B cell (primary cell): Measurements from ENCODE around the gene PGGHG. TPM values are rescaled to one million over a fixed set of nuclear protein-coding genes. Genes with fewer than 3 reads are reported as not detected.

Source experiments
- ATAC-seq: fragments of 200-7000 bp; cut with Tn5 transposase; one replicate; pipeline ENCODE4 v1.10.0; 2021; ENCODE audit warnings: low read depth, mild to moderate bottlenecking, moderate number of reproducible peaks, moderate library complexity
- CTCF ChIA-PET: fragments of 350-600 bp; sonication (Branson Sonifier 250); formaldehyde crosslinking; loops from one replicate; lab custom pipeline; 2021; ENCODE audit warnings: antibody characterized with exemption, inconsistent platforms; lab: Charles Lee
- POLR2A ChIA-PET: fragments of 350-600 bp; sonication (Branson Sonifier 250); formaldehyde crosslinking; loops from one replicate; lab custom pipeline; 2021; ENCODE audit warnings: antibody characterized with exemption; lab: Charles Lee
- DNase-seq: peaks from one replicate; pipeline ENCODE4 v3.0.0; 2013
- H2AFZ ChIP-seq: 2 replicates; pipeline ENCODE4 v1.6.1; 2012; ENCODE audit warnings: mild to moderate bottlenecking, low read depth, low read length; ENCODE audit not compliant: insufficient read depth, poor library complexity, severe bottlenecking
- H3K27ac ChIP-seq, 2 donors: 1 replicate in 1 of 2; 2 replicates in 1 of 2; pipeline ENCODE4 v1.5.1; 2012 to 2013; ENCODE audit warnings: low read length in 2 of 2, mild to moderate bottlenecking in 2 of 2, moderate library complexity in 1 of 2
- H3K27me3 ChIP-seq, 4 experiments: fragments of 200-600 bp in 1 of 4; sonication (generic) in 1 of 4; replicated peaks in 1 of 4; 1 replicate in 2 of 4; 2 replicates in 2 of 4; pipeline versions ENCODE4 v1.6.1 to v1.7.0; 2013 to 2016; ENCODE audit warnings: low read length in 3 of 4, mild to moderate bottlenecking in 2 of 4, mixed read lengths in 1 of 4, moderate library complexity in 1 of 4; ENCODE audit not compliant: insufficient read depth in 4 of 4, control insufficient read depth in 3 of 4; ENCODE audit errors: control extremely low read depth in 1 of 4
- H3K36me3 ChIP-seq, 2 experiments: replicated peaks in 1 of 2; 1 replicate in 1 of 2; 2 replicates in 1 of 2; pipeline versions ENCODE4 v1.6.1 to v1.7.1; 2013; ENCODE audit warnings: low read length in 1 of 2; ENCODE audit not compliant: insufficient read depth in 2 of 2, control insufficient read depth in 1 of 2; ENCODE audit errors: control extremely low read depth in 1 of 2, extremely low read depth in 1 of 2
- H3K4me1 ChIP-seq, 2 donors: fragments of 200-600 bp in 1 of 2; sonication (generic) in 1 of 2; 1 replicate in 1 of 2; 2 replicates in 1 of 2; pipeline versions ENCODE4 v1.5.1 to v1.6.1; 2013 to 2017; ENCODE audit warnings: low read length in 2 of 2; ENCODE audit not compliant: control insufficient read depth in 2 of 2, insufficient read depth in 2 of 2
- H3K4me2 ChIP-seq: replicated peaks from 2 replicates; pipeline ENCODE3; 2012; ENCODE audit warnings: mild to moderate bottlenecking, low read depth, low read length; ENCODE audit not compliant: poor library complexity, severe bottlenecking
- H3K4me3 ChIP-seq, 5 experiments: fragments of 200-600 bp in 1 of 5; sonication (generic) in 1 of 5; 1 replicate in 3 of 5; 2 replicates in 2 of 5; pipeline versions ENCODE4 v1.5.1 to v1.7.0; 2011 to 2016; ENCODE audit warnings: low read length in 4 of 5, mild to moderate bottlenecking in 4 of 5, low read depth in 2 of 5, control low read depth in 1 of 5, moderate library complexity in 1 of 5; ENCODE audit not compliant: insufficient read depth in 1 of 5; ENCODE audit errors: control extremely low read depth in 1 of 5, extremely low read depth in 1 of 5
- H3K79me2 ChIP-seq: fragments of 200-600 bp; sonication (generic); one replicate; pipeline ENCODE4 v1.6.0; 2016; ENCODE audit warnings: low read length; ENCODE audit not compliant: control insufficient read depth, insufficient read depth
- H3K9ac ChIP-seq: fragments of 200-600 bp; sonication (generic); 2 replicates; pipeline ENCODE4 v1.6.1; 2017; ENCODE audit warnings: mild to moderate bottlenecking, low read length, moderate library complexity
- H3K9me3 ChIP-seq, 3 donors: one replicate each; pipeline versions ENCODE4 v1.6.1 to v1.7.1; 2013; ENCODE audit warnings: low read length in 2 of 3; ENCODE audit not compliant: control insufficient read depth in 2 of 3, insufficient read depth in 1 of 3; ENCODE audit errors: control extremely low read depth in 1 of 3
- H4K20me1 ChIP-seq: 2 replicates; pipeline ENCODE4 v1.6.0; 2012; ENCODE audit warnings: mild to moderate bottlenecking, low read length; ENCODE audit not compliant: insufficient read depth, control insufficient read depth, poor library complexity, severe bottlenecking
- H3K27ac Mint-ChIP-seq: one replicate; pipeline ENCODE4 v1.8.0; 2021; ENCODE audit warnings: mixed read lengths
- H3K27me3 Mint-ChIP-seq: one replicate; pipeline ENCODE4 v1.8.0; 2021; ENCODE audit warnings: mixed read lengths
- H3K4me1 Mint-ChIP-seq: one replicate; pipeline ENCODE4 v1.8.0; 2021; ENCODE audit warnings: mixed read lengths
- H3K4me3 Mint-ChIP-seq: one replicate; pipeline ENCODE4 v1.8.0; 2021; ENCODE audit warnings: mixed read lengths
- H3K9me3 Mint-ChIP-seq: one replicate; pipeline ENCODE4 v1.8.0; 2022; ENCODE audit warnings: mixed read lengths; ENCODE audit not compliant: insufficient read depth
- EZH2 ChIP-seq: IDR thresholded peaks from 2 replicates; pipeline ENCODE4 v1.6.1; 2012; ENCODE audit warnings: borderline replicate concordance, low read depth, mild to moderate bottlenecking, moderate library complexity, low read length; ENCODE audit not compliant: insufficient read depth, poor library complexity, severe bottlenecking
- WGBS: methylation state at CpG from one replicate; pipeline ENCODE4 v1.1.5; 2013; ENCODE audit warnings: missing lambda C conversion rate; ENCODE audit not compliant: insufficient coverage; 5-methylcytosine and 5-hydroxymethylcytosine counted together
- intact Hi-C: fragments of 100-400 bp; cut with micrococcal nuclease; formaldehyde crosslinking; loops from one replicate; pipeline ENCODE4 v1.10.0; 2022
- polyA plus RNA-seq: library from polyadenylated mRNA; depleted of rRNA; stranded (reverse); fragments of >200 nt; gene quantifications from 2 replicates; pipeline ENCODE4 v1.2.3, GENCODE V29; 2012
- total RNA-seq, 2 donors: library from RNA; stranded (reverse); fragments of 120-200 nt in 1 of 2; gene quantifications; 1 replicate in 1 of 2; 2 replicates in 1 of 2; pipeline versions ENCODE4 v1.2.3 to v1.2.4, GENCODE V29; 2013 to 2022
- TF ChIP-seq, protein P1 (sequence below): fragments of 200-600 bp; IDR thresholded peaks from one replicate; pipeline ENCODE4 v1.8.0; 2022; ENCODE audit warnings: antibody characterized with exemption, mild to moderate bottlenecking

PGGHG gene
- total and polyA plus RNA-seq, 2 donors (not counting 1 experiment from before 2014, with no cell fraction given) = 159 to 264 TPM

DNA sequence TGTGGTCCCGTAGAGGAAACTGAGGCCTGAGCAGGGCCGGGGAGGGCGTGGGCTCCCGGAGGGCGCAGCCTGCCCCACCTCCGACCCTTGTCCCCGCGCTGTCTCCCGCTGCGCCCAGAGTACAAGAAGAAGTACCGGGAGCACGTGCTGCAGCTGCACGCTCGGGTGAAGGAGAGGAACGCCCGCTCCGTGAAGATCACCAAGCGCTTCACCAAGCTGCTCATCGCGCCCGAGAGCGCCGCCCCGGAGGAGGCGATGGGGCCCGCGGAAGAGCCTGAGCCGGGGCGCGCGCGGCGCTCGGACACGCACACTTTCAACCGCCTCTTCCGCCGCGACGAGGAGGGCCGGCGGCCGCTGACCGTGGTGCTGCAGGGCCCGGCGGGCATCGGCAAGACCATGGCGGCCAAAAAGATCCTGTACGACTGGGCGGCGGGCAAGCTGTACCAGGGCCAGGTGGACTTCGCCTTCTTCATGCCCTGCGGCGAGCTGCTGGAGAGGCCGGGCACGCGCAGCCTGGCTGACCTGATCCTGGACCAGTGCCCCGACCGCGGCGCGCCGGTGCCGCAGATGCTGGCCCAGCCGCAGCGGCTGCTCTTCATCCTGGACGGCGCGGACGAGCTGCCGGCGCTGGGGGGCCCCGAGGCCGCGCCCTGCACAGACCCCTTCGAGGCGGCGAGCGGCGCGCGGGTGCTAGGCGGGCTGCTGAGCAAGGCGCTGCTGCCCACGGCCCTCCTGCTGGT, 8.8 kb upstream of the PGGHG start:
- Histone ChIP-seq H3K4me2 (peak overlapping the region; percentile 85), H3K79me2 (no peaks in the 10 kb centered on the region), H3K4me3 (peak overlapping the region in 4 of 5 experiments; percentile 29 to 57 (median 45)), H4K20me1 (peaks cover 5% of the 10 kb centered on the region), H3K27ac (no peak overlapping the region), H3K4me1 (peaks cover 36 to 38% of the 10 kb centered on the region in 2 donors), H2AFZ (peak overlapping the region; percentile 66), H3K27me3 (peaks cover 0 to 45% (median 20%) of the 10 kb centered on the region in 4 experiments), H3K9me3 (peaks cover 0 to 21% (median 0%) of the 10 kb centered on the region in 3 donors), H3K36me3 (no peaks in the 10 kb centered on the region), H3K9ac (peak overlapping the region; percentile 56)
- ChIA-PET CTCF (interaction anchor here (0.9 to 3.9 kb wide), 7 partner anchors 12 to 84 kb away, joined by 3 to 34 read pairs (median 3); no protein-coding TSS in a partner anchor), POLR2A (interaction anchor here (0.6 to 1.8 kb wide), 7 partner anchors 9 to 256 kb away, joined by 3 to 19 read pairs (median 4); partner anchors contain the start of gene PGGHG)
- Mint-ChIP-seq H3K27me3 (peaks cover 28% of the 10 kb centered on the region), H3K9me3 (peaks cover 2% of the 10 kb centered on the region), H3K4me1 (peaks cover 38% of the 10 kb centered on the region), H3K27ac (peak overlapping the region; percentile 81), H3K4me3 (peak overlapping the region; percentile 85)
- ATAC-seq (peak; percentile 69), DNase-seq (peak; percentile 81)
- intact Hi-C loops = loop anchor here (1.0 kb wide), 3 partner anchors 8 to 30 kb away; no protein-coding TSS in a partner anchor
- 8% methylated on average over 85 of the region's 85 CpGs for WGBS
- TF ChIP-seq, protein P1, sequence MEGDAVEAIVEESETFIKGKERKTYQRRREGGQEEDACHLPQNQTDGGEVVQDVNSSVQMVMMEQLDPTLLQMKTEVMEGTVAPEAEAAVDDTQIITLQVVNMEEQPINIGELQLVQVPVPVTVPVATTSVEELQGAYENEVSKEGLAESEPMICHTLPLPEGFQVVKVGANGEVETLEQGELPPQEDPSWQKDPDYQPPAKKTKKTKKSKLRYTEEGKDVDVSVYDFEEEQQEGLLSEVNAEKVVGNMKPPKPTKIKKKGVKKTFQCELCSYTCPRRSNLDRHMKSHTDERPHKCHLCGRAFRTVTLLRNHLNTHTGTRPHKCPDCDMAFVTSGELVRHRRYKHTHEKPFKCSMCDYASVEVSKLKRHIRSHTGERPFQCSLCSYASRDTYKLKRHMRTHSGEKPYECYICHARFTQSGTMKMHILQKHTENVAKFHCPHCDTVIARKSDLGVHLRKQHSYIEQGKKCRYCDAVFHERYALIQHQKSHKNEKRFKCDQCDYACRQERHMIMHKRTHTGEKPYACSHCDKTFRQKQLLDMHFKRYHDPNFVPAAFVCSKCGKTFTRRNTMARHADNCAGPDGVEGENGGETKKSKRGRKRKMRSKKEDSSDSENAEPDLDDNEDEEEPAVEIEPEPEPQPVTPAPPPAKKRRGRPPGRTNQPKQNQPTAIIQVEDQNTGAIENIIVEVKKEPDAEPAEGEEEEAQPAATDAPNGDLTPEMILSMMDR = no peak
- TF ChIP-seq EZH2 = peak; percentile 53
